Testis (tissue), 3 donors: ENCODE results near the gene PPP1R14D. TPM values are rescaled to one million over a fixed set of nuclear protein-coding genes. Genes with fewer than 3 reads are reported as not detected.

Experiments
- DNase-seq: peaks from one replicate; pipeline ENCODE4 v3.0.0-alpha.2; 2019
- H3K27ac ChIP-seq, 2 donors: fragments of 200-600 bp; sonication (generic); one replicate each; pipeline ENCODE4 v1.5.1; 2019
- H3K27me3 ChIP-seq: fragments of 200-600 bp; sonication (generic); one replicate; pipeline ENCODE4 v1.5.1; 2019
- H3K36me3 ChIP-seq: fragments of 200-600 bp; sonication (generic); one replicate; pipeline ENCODE4 v1.5.1; 2017; ENCODE audit warnings: low read depth; ENCODE audit errors: missing control alignments
- H3K4me1 ChIP-seq: fragments of 200-600 bp; sonication (generic); one replicate; pipeline ENCODE4 v1.5.1; 2019
- H3K4me3 ChIP-seq, 2 donors: fragments of 200-600 bp; sonication (generic); one replicate each; pipeline ENCODE4 v1.5.1; 2017 to 2019
- H3K9me3 ChIP-seq: fragments of 200-600 bp; sonication (generic); one replicate; pipeline ENCODE4 v1.5.1; 2017
- CTCF ChIP-seq, 3 experiments: fragments of 450-650 bp in 2 of 3; fragments of 200-600 bp in 1 of 3; sonication (generic) in 1 of 3; IDR thresholded peaks; one replicate each; pipeline ENCODE4 v1.5.1; 2016 to 2019; ENCODE audit warnings: antibody characterized with exemption in 3 of 3, mild to moderate bottlenecking in 2 of 3, moderate library complexity in 1 of 3
- POLR2A ChIP-seq: fragments of 450-650 bp; IDR thresholded peaks from one replicate; pipeline ENCODE4 v1.6.1; 2017; ENCODE audit warnings: antibody characterized with exemption, mild to moderate bottlenecking, moderate library complexity
- WGBS, 2 donors: methylation state at CpG; one replicate each; pipeline ENCODE4 v1.1.5; 2018; 5-methylcytosine and 5-hydroxymethylcytosine counted together
- intact Hi-C: fragments of 100-400 bp; cut with DNase I; formaldehyde crosslinking; loops from one replicate; pipeline ENCODE4 v1.15.1; 2023; ENCODE audit warnings: low total_unique reads
- polyA plus RNA-seq: library from polyadenylated mRNA; stranded (reverse); fragments of 350-450 nt; fragmentation: Illumina TruSeq; extraction: RNeasy Lipid Tissue Mini Kit (QIAGEN cat#74804); gene quantifications from one replicate; pipeline ENCODE4 v1.2.3, GENCODE V29; 2014; ENCODE audit warnings: low read depth, low replicate concordance; ENCODE audit not compliant: insufficient read depth
- total RNA-seq, 2 donors: library from RNA; depleted of rRNA; stranded (reverse); fragments of >200 nt; gene quantifications; one replicate each; pipeline ENCODE4 v1.2.3, GENCODE V29; 2016

Gene PPP1R14D
- total and polyA plus RNA-seq, 3 donors from 2014 or later = 0.43 to 0.55 TPM; not detected in 1

- TF ChIP-seq POLR2A (no peak), CTCF (IDR thresholded peaks at IDR 0.05) (no peak)
- Histone ChIP-seq H3K4me3 (peak overlapping the region; percentile 51 to 55), H3K27me3 (no peaks in the 10 kb centered on the region), H3K27ac (no peak overlapping the region), H3K36me3 (no peaks in the 10 kb centered on the region), H3K9me3 (no peaks in the 10 kb centered on the region), H3K4me1 (no peaks in the 10 kb centered on the region)
- DNase-seq = no peak
- intact Hi-C loops = no loop called here
- WGBS, 2 donors = 40 to 62% methylated on average over 18 to 33 of the region's 33 CpGs
Observed at GRCh38 chr15:40872791-40873693, 44.5 kb upstream of the PPP1R14D start.

- no peak for DNase-seq
- intact Hi-C loops = no loop called here
- TF ChIP-seq POLR2A (no peak), CTCF (IDR thresholded peaks at IDR 0.05) (no peak)
Observed at GRCh38 chr15:40871749-40872617, 43.5 kb upstream of the PPP1R14D start.

GRCh38 chr15:40870716-40871115, 42.2 kb upstream of the PPP1R14D start:
- 94 to 100% methylated on average over 1 of the region's 1 CpG for WGBS, 2 donors
- no peak for TF ChIP-seq CTCF (IDR thresholded peaks at IDR 0.05)
- no peak for TF ChIP-seq POLR2A
- H3K4me3 ChIP-seq = no peak overlapping the region
- intact Hi-C loops = no loop called here
- no peak overlapping the region for H3K27ac ChIP-seq
- H3K36me3 ChIP-seq = no peaks in the 10 kb centered on the region
- no peak for DNase-seq
- no peaks in the 10 kb centered on the region for H3K4me1 ChIP-seq
- no peaks in the 10 kb centered on the region for H3K9me3 ChIP-seq
- H3K27me3 ChIP-seq = no peaks in the 10 kb centered on the region

More at GRCh38 chr15:40871749-40872617, 43.5 kb upstream of the PPP1R14D start:
- no peaks in the 10 kb centered on the region for H3K9me3 ChIP-seq
- no peak overlapping the region for H3K4me3 ChIP-seq
- H3K27me3 ChIP-seq = no peaks in the 10 kb centered on the region
- 76 to 78% methylated on average over 12 to 13 of the region's 13 CpGs for WGBS, 2 donors
- H3K27ac ChIP-seq = no peak overlapping the region
- H3K36me3 ChIP-seq = no peaks in the 10 kb centered on the region
- H3K4me1 ChIP-seq = no peaks in the 10 kb centered on the region

GRCh38 chr15:40869686-40870085, 41.2 kb upstream of the PPP1R14D start:
- no peak for TF ChIP-seq CTCF (IDR thresholded peaks at IDR 0.05)
- TF ChIP-seq POLR2A = no peak
- intact Hi-C loops = no loop called here
- Histone ChIP-seq H3K9me3 (no peaks in the 10 kb centered on the region), H3K36me3 (no peaks in the 10 kb centered on the region), H3K27me3 (no peaks in the 10 kb centered on the region), H3K4me3 (no peak overlapping the region), H3K27ac (no peak overlapping the region), H3K4me1 (no peaks in the 10 kb centered on the region)
- DNase-seq = no peak
- 74 to 75% methylated on average over 5 of the region's 5 CpGs for WGBS, 2 donors
